ENCODE data around the gene NBPF1. TPM values are rescaled to one million over a fixed set of nuclear protein-coding genes. Genes with fewer than 3 reads are reported as not detected.
"Not testable (repeated sequence)": the region's sequence is repeated elsewhere in the genome, so short reads cannot be mapped to it uniquely, and the experiment has no call there.

The NBPF1 gene
- polyA plus RNA-seq, 4 donors: 65.5 to 191 (median 81.0) TPM

- not testable (repeated sequence) for DNase-seq (ENCODE audit: low read depth in 4 of 4, low spot score in 2 of 4)
Measured at GRCh38 chr1:16559688-16560087, 53.7 kb downstream of the NBPF1 start.

- not testable (repeated sequence) for DNase-seq (ENCODE audit: low read depth in 4 of 4, low spot score in 2 of 4)
Measured at GRCh38 chr1:16557034-16557433, 56.3 kb downstream of the NBPF1 start.

GRCh38 chr1:16553244-16553643 lies 60.1 kb downstream of the NBPF1 start:
- DNase-seq (ENCODE audit: low read depth in 4 of 4, low spot score in 2 of 4): not testable (repeated sequence)

- not testable (repeated sequence) for DNase-seq (ENCODE audit: low read depth in 4 of 4, low spot score in 2 of 4)
Measured at GRCh38 chr1:16550212-16550918, 63.0 kb downstream of the NBPF1 start.

- DNase-seq (ENCODE audit: low read depth in 4 of 4, low spot score in 2 of 4): not testable (repeated sequence)
Measured at GRCh38 chr1:16549545-16549944, 63.8 kb downstream of the NBPF1 start.

- DNase-seq (ENCODE audit: low read depth in 4 of 4, low spot score in 2 of 4): not testable (repeated sequence)
Measured at GRCh38 chr1:16547502-16548241, 65.7 kb downstream of the NBPF1 start.

- DNase-seq (ENCODE audit: low read depth in 4 of 4, low spot score in 2 of 4): not testable (repeated sequence)
Measured at GRCh38 chr1:16545682-16546095, 67.7 kb downstream of the NBPF1 start.

GRCh38 chr1:16540421-16540893 lies 72.9 kb downstream of the NBPF1 start:
- DNase-seq (ENCODE audit: low read depth in 4 of 4, low spot score in 2 of 4): not testable (repeated sequence)

GRCh38 chr1:16537528-16537927 lies 75.8 kb downstream of the NBPF1 start:
- not testable (repeated sequence) for DNase-seq (ENCODE audit: low read depth in 4 of 4, low spot score in 2 of 4)

- DNase-seq (ENCODE audit: low read depth in 4 of 4, low spot score in 2 of 4): not testable (repeated sequence)
Measured at GRCh38 chr1:16536796-16537195, 76.6 kb downstream of the NBPF1 start.

- DNase-seq (ENCODE audit: low read depth in 4 of 4, low spot score in 2 of 4): not testable (repeated sequence)
Measured at GRCh38 chr1:16535898-16536297, 77.5 kb downstream of the NBPF1 start.

- DNase-seq (ENCODE audit: low read depth in 4 of 4, low spot score in 2 of 4): not testable (repeated sequence)
Measured at GRCh38 chr1:16535487-16535886, 77.9 kb downstream of the NBPF1 start.

- not testable (repeated sequence) for DNase-seq (ENCODE audit: low read depth in 4 of 4, low spot score in 2 of 4)
Measured at GRCh38 chr1:16534829-16535456, 78.4 kb downstream of the NBPF1 start.

- not testable (repeated sequence) for DNase-seq (ENCODE audit: low read depth in 4 of 4, low spot score in 2 of 4)
Measured at GRCh38 chr1:16534239-16534828, 79.0 kb downstream of the NBPF1 start.

- not testable (repeated sequence) for DNase-seq (ENCODE audit: low read depth in 4 of 4, low spot score in 2 of 4)
Measured at GRCh38 chr1:16532235-16532991, 81.0 kb downstream of the NBPF1 start.

- DNase-seq (ENCODE audit: low read depth in 4 of 4, low spot score in 2 of 4): not testable (repeated sequence)
Measured at GRCh38 chr1:16528338-16528737, 85.0 kb downstream of the NBPF1 start.

GRCh38 chr1:16525769-16526168 lies 87.6 kb downstream of the NBPF1 start:
- DNase-seq (ENCODE audit: low read depth in 4 of 4, low spot score in 2 of 4): not testable (repeated sequence)

GRCh38 chr1:16521679-16522078 lies 91.7 kb downstream of the NBPF1 start:
- not testable (repeated sequence) for DNase-seq (ENCODE audit: low read depth in 4 of 4, low spot score in 2 of 4)

- no peak for DNase-seq (ENCODE audit: low read depth in 4 of 4, low spot score in 2 of 4)
Measured at GRCh38 chr1:16521288-16521583, 92.1 kb downstream of the NBPF1 start.

Data from left renal cortex interstitium (tissue), 4 donors.